AG09319 (cell line): ENCODE results near the gene KBTBD12.
"Not testable (repeated sequence)": the region's sequence is repeated elsewhere in the genome, so short reads cannot be mapped to it uniquely, and the experiment has no call there.

Source experiments
- DNase-seq: peaks from one replicate; pipeline ENCODE4 v3.0.0-alpha.2; 2010; ENCODE audit warnings: low read depth; ENCODE audit errors: extremely low read depth
- TF ChIP-seq, protein P1 (sequence below): IDR thresholded peaks from 2 replicates; pipeline ENCODE4 v1.5.1; 2011; ENCODE audit warnings: low read depth, mild to moderate bottlenecking, inconsistent platforms, low read length, moderate library complexity

The KBTBD12 gene, protein sequence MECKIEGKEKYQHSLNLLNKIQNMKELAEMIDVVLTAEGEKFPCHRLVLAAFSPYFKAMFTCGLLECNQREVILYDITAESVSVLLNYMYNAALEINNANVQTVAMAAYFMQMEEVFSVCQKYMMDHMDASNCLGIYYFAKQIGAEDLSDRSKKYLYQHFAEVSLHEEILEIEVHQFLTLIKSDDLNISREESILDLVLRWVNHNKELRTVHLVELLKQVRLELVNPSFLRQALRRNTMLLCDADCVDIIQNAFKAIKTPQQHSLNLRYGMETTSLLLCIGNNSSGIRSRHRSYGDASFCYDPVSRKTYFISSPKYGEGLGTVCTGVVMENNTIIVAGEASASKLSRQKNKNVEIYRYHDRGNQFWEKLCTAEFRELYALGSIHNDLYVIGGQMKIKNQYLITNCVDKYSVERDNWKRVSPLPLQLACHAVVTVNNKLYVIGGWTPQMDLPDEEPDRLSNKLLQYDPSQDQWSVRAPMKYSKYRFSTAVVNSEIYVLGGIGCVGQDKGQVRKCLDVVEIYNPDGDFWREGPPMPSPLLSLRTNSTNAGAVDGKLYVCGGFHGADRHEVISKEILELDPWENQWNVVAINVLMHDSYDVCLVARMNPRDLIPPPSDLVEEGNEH

DNA sequence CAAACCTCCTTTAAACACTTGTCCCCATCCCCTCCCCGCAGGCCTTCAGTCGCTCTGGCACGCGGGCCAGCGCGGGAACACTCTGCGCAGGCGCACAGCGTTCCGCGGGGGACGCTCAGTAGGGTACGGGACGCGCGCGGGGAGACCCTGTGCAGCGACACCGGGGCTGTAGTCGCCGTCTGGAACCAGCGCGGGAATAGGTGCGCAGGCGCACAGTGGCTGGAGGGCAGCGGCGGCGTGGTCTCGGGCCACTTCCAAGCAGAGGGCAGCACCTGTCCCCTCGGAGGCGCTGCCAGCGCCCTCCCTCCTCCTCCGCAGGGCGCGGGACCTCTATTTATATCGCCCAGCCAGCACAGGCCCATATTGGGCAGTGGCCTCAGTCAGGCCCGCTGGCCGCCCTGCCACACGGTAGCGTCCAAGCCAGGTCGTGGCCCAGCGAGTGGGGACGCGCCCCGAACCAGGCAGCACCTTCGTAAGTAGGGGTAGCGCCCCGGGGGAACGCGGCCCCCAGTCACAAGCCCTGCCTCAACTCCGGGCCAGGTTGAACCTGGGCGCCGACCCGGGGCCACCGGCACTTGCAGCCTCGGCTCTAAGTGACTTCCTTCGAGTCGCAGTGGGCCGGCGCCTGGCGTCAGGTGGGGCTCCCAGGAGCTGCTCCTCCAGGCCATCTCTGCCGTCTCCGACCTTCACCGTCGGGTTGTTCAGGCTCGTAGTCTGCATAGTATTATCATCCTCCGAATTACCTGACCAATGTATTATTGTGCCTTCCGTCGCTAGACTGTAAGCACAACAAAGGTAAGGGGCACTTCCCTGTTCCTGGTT is at the start of gene KBTBD12:
KBTBD12 (plus strand) TSS at position 118 of the 822 bp plus-strand sequence. CDS start 7,830 bp downstream, outside the sequence.
- no peak for DNase-seq
- TF ChIP-seq, protein P1, sequence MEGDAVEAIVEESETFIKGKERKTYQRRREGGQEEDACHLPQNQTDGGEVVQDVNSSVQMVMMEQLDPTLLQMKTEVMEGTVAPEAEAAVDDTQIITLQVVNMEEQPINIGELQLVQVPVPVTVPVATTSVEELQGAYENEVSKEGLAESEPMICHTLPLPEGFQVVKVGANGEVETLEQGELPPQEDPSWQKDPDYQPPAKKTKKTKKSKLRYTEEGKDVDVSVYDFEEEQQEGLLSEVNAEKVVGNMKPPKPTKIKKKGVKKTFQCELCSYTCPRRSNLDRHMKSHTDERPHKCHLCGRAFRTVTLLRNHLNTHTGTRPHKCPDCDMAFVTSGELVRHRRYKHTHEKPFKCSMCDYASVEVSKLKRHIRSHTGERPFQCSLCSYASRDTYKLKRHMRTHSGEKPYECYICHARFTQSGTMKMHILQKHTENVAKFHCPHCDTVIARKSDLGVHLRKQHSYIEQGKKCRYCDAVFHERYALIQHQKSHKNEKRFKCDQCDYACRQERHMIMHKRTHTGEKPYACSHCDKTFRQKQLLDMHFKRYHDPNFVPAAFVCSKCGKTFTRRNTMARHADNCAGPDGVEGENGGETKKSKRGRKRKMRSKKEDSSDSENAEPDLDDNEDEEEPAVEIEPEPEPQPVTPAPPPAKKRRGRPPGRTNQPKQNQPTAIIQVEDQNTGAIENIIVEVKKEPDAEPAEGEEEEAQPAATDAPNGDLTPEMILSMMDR, result no peak

DNA sequence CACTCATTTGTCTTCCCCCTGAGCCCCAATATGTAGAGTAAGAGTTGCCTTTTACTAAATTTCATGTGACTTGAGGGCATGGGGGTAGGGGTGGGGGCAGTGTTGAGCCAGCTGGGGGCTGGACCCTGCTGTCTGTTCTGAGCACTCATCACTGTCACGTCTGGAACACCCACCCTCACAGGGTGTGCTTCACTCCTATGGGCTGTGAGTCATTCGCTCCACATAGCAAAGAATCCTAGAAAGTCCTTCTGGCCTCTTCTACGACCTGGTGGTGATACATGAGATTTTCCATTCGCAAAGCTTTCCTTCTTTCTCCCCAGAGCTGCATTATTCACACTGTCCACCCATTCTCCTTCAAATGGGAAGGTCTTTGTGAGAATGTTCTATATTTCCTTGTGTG is 49.1 kb upstream of the KBTBD12 start:
- TF ChIP-seq, protein P1, result no peak
- DNase-seq, result no peak

DNA sequence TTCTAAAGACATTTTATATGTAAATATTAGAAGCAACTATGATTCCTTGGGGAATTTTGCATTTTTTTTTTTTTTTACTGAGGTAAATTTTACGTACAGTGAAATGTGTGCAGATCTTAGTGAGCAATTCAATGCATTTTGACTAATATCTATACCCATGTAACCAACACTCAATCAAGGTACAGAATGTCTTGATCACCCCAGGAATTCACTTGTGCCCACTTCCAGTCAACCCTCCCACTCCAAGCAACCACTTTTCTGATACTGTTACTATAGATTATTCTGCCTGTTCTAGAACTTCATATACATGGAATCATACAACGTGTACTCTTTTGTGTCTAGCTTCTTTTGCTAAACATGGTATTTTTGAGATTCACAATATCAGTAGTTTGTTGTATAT is 47.6 kb upstream of the KBTBD12 start:
- no peak for DNase-seq
- TF ChIP-seq, protein P1, result no peak

DNA sequence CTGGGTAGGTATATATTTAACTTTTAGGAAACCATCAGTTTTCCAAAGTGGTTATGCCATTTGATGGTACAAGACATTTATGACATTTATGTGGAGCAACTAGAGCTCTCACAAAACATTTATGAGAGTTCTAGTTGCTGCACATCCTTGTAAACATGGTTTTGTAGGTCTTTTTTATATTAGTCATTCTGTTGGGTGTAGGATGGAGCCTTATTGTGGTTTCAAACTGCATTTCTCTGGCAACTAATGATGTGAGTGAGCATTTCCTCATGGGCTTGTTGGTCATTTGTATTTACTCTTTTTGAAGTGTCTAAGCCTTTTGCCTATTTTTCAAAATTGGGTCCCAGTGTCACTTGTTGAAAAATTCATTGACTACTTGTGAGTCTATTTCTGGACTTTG is 47.0 kb upstream of the KBTBD12 start:
- no peak for DNase-seq
- TF ChIP-seq, protein P1, result no peak

DNA sequence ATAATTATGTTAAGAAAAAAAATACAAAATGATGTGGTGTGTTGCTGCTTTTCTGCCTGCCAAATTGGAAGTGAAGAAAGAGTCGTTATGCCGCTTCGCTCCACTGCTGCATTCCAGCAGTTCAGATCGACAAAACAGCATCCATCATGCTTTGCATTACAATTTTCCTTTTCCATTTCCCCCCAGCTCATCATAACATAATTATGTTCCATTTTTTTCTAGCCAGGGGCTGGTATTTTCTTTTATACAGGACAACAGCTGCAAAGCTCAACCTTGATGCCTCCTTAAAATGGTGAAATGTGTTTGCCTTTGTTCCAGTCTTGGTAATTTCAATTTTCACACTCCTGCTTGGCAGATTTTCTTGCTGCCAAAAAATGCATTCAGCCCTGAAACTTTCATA is 44.9 kb upstream of the KBTBD12 start:
- DNase-seq, result no peak
- TF ChIP-seq, protein P1, result no peak

DNA sequence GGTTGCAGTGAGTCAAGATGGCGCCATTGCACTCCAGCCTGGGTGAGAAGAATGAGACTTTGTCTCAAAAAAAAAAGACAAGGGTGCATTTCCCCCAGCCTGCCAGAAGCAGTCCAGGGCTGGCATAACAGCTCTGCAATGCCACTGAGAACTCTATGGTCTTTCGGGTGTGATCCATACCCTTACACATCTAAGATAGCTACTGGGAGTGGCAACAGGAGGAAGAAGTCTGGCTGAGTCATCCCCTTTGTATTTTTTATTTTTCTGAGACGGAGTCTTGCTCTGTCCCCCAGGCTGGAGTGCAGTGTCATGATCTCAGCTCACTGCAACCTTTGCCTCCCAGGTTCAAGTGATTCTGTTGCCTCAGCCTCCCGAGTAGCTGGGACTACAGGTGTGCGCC is 40.9 kb upstream of the KBTBD12 start:
- DNase-seq, result not testable (repeated sequence)

DNA sequence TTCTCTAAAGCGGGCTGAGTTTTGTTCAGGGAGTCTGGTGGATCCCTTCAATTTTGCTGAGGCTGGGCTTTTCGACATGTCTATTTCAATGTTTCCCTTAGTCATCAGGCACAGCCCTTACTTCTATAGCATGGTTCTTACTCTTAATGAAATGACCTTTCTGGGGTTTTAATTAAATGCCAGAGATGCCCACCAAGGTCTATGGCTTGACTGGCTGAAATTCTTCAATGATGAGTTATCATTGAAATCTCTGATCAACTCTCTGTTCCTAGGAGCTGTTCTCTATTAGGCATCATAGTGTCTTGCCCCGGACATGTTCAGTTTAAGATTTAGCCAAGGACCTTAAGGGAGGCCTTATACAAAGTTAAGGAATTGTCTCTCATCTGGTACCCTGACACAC is 33.4 kb upstream of the KBTBD12 start:
- DNase-seq, result no peak

More for the DNA sequence above, 33.4 kb upstream of the KBTBD12 start:
- TF ChIP-seq, protein P1, result no peak
